Measurements from ENCODE around the gene THOP1. TPM values are rescaled to one million over a fixed set of nuclear protein-coding genes. Genes with fewer than 3 reads are reported as not detected.

The THOP1 gene
- total RNA-seq, 1 experiment from 2014 or later, result 114 TPM

- CTCF ChIA-PET, result interaction anchor here (0.6 kb wide), 1 partner anchor 568 kb away, joined by 3 read pairs; no protein-coding TSS in a partner anchor
- no peak for TF ChIP-seq CTCF (IDR thresholded peaks at IDR 0.05; ENCODE audit: unreplicated experiment)
- Mint-ChIP-seq H3K36me3 (ENCODE audit: insufficient read depth, unreplicated experiment) (peaks cover 75% of the 10 kb centered on the region), H3K9me3 (ENCODE audit: unreplicated experiment) (no peaks in the 10 kb centered on the region), H3K27me3 (ENCODE audit: insufficient read depth, unreplicated experiment) (no peaks in the 10 kb centered on the region), H3K27ac (ENCODE audit: low read depth, unreplicated experiment) (no peak overlapping the region), H3K4me3 (ENCODE audit: unreplicated experiment) (no peak overlapping the region), H3K4me1 (ENCODE audit: insufficient read depth, unreplicated experiment) (no peaks in the 10 kb centered on the region)
- BruUV-seq (replicated peaks), result no TSS peak
- intact Hi-C loops (cut with micrococcal nuclease), result no loop called here
- DNase-seq (ENCODE audit: unreplicated experiment), result no peak
- POLR2A ChIA-PET, result no interaction called here
Observed at GRCh38 chr19:2762783-2763496, 22.4 kb upstream of the THOP1 start.

GRCh38 chr19:2763687-2764086 is 21.6 kb upstream of the THOP1 start:
- ChIA-PET POLR2A (interaction anchor here (0.9 kb wide), 1 partner anchor 508 kb away, joined by 3 read pairs; no protein-coding TSS in a partner anchor), CTCF (interaction anchor here (0.6 to 1.3 kb wide), 2 partner anchors 14 to 568 kb away, joined by 3 to 7 read pairs; no protein-coding TSS in a partner anchor)
- DNase-seq (ENCODE audit: unreplicated experiment), result no peak
- TF ChIP-seq CTCF (IDR thresholded peaks at IDR 0.05; ENCODE audit: unreplicated experiment), result no peak
- Mint-ChIP-seq H3K36me3 (ENCODE audit: insufficient read depth, unreplicated experiment) (peaks cover 71% of the 10 kb centered on the region), H3K9me3 (ENCODE audit: unreplicated experiment) (no peaks in the 10 kb centered on the region), H3K27me3 (ENCODE audit: insufficient read depth, unreplicated experiment) (no peaks in the 10 kb centered on the region), H3K4me3 (ENCODE audit: unreplicated experiment) (no peak overlapping the region), H3K27ac (ENCODE audit: low read depth, unreplicated experiment) (no peak overlapping the region), H3K4me1 (ENCODE audit: insufficient read depth, unreplicated experiment) (no peaks in the 10 kb centered on the region)
- no TSS peak for BruUV-seq (replicated peaks)
- intact Hi-C loops (cut with micrococcal nuclease), result no loop called here

GRCh38 chr19:2764945-2765344 is 20.4 kb upstream of the THOP1 start:
- H3K27me3 Mint-ChIP-seq (ENCODE audit: insufficient read depth, unreplicated experiment), result no peaks in the 10 kb centered on the region
- no peak overlapping the region for H3K27ac Mint-ChIP-seq (ENCODE audit: low read depth, unreplicated experiment)
- no peak for TF ChIP-seq CTCF (IDR thresholded peaks at IDR 0.05; ENCODE audit: unreplicated experiment)
- intact Hi-C loops (cut with micrococcal nuclease), result no loop called here
- ChIA-PET CTCF (interaction anchor here (0.6 to 1.3 kb wide), 2 partner anchors 15 to 213 kb away, joined by 3 to 7 read pairs; no protein-coding TSS in a partner anchor), POLR2A (interaction anchor here (0.8 to 0.9 kb wide), 2 partner anchors 25 to 507 kb away, joined by 3 read pairs; partner anchors contain the start of gene SLC39A3)
- H3K4me3 Mint-ChIP-seq (ENCODE audit: unreplicated experiment), result no peak overlapping the region
- no peak for DNase-seq (ENCODE audit: unreplicated experiment)
- no TSS peak for BruUV-seq (replicated peaks)
- H3K4me1 Mint-ChIP-seq (ENCODE audit: insufficient read depth, unreplicated experiment), result no peaks in the 10 kb centered on the region
- H3K9me3 Mint-ChIP-seq (ENCODE audit: unreplicated experiment), result no peaks in the 10 kb centered on the region
- H3K36me3 Mint-ChIP-seq (ENCODE audit: insufficient read depth, unreplicated experiment), result peaks cover 73% of the 10 kb centered on the region

GRCh38 chr19:2765376-2765775 is 19.9 kb upstream of the THOP1 start:
- no TSS peak for BruUV-seq (replicated peaks)
- no peaks in the 10 kb centered on the region for H3K4me1 Mint-ChIP-seq (ENCODE audit: insufficient read depth, unreplicated experiment)
- H3K9me3 Mint-ChIP-seq (ENCODE audit: unreplicated experiment), result no peaks in the 10 kb centered on the region
- H3K27me3 Mint-ChIP-seq (ENCODE audit: insufficient read depth, unreplicated experiment), result no peaks in the 10 kb centered on the region
- H3K4me3 Mint-ChIP-seq (ENCODE audit: unreplicated experiment), result no peak overlapping the region
- no peak overlapping the region for H3K27ac Mint-ChIP-seq (ENCODE audit: low read depth, unreplicated experiment)
- intact Hi-C loops (cut with micrococcal nuclease), result no loop called here
- no peak for TF ChIP-seq CTCF (IDR thresholded peaks at IDR 0.05; ENCODE audit: unreplicated experiment)
- H3K36me3 Mint-ChIP-seq (ENCODE audit: insufficient read depth, unreplicated experiment), result peaks cover 74% of the 10 kb centered on the region
- POLR2A ChIA-PET, result interaction anchor here (0.8 kb wide), 1 partner anchor 25 kb away, joined by 3 read pairs; the partner anchor contains the start of gene SLC39A3
- no peak for DNase-seq (ENCODE audit: unreplicated experiment)
- CTCF ChIA-PET, result interaction anchor here (0.6 kb wide), 1 partner anchor 791 kb away, joined by 3 read pairs; no protein-coding TSS in a partner anchor

All from MCF 10A (cell line).